GM19351 (cell line): ENCODE results near the gene CCDC106.

Experiments
- ATAC-seq: cut with Tn5 transposase; IDR thresholded peaks from one replicate; pipeline ENCODE4 v1.9.1; 2021; ENCODE audit warnings: mild to moderate bottlenecking, moderate library complexity; ENCODE audit not compliant: unreplicated experiment

Gene CCDC106

DNA sequence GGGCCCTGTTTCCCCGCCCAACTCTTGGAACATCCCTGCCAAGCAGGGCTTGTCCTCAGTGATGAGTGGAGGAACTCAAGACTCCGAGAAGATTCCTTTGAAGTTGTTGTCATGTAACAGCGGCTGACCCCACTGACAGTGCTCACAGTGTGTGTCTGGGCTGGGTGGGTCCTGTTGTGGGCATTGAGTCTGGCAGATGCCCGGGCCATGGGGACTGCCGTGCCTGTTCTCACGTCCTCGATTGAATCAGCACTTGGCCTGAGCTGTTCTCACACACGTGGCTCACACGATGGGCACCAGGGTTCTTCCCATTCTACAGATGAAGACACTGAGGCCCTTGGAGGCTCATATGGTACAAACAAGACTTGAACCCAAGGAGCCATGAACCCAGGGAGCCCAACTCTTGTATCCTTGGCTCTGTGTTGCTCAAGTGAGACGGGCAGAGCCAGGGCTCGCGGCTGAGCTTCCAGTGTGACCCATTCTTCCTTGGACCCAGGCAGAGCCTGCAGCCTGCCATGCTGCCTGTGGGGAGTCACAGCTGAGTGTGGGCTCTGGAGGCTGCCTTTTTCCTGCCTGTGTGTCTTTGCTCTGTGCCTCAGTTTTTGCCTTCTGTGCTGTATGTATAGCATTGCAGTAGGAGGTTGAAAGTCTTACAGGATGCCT is 18.5 kb downstream of the CCDC106 start:
- no peak for ATAC-seq

DNA sequence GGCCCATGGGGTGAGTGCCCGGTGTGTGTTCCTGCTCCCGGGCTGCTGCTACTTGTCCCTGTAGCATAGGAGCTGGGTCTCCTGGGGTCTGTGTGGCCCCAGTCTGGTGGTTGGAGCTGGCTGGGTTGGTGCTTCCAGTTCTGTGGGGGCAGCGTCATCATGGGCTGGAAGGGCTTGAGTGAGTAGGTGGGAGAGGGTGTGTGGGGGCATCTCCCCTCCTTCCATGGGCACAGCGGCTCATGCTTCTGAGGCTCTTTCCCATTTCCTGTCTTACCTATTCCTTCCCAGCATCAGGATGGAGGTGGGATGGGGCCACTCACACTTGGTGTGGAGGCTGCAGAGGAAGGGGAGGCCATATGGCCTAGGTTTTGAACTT is 19.0 kb downstream of the CCDC106 start:
- no peak for ATAC-seq

DNA sequence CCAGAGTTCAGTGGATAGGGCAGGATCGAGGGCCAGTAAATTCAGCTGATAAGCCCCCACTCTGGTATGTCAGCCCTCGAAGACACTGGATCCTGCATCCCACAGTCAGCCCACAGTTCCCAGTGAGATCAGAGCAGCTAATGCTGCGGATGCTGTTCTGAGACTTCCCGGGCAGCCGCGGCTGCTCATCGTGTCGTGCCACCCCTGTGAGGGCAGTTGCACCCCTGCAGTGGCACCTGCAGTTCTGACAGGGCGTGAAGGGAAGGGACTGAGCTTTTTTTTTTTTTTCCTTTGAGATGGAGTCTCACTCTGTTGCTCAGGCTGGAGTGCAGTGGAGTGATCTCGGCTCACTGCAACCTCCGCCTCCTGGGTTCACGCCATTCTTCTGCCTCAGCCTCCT is 19.5 kb downstream of the CCDC106 start:
- ATAC-seq, result no peak

DNA sequence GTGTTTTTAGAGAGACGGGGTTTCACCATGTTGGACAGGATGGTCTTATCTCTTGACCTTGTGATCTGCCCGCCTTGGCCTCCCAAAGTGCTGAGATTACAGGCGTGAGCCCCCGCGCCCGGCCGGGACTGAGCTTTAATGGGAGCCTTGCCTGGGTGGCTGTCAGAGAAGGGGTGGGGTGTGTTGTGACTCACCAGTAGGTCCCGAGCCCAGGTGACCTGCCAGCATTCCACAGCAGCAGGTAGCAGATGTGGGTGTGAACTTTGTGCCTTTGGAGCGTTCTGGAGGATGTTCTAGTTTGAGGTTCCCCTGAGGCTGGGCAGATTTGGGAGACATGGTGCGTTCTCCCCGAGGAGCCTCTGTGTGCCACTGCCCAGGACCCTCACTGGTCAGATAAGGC is 19.9 kb downstream of the CCDC106 start:
- ATAC-seq, result no peak

DNA sequence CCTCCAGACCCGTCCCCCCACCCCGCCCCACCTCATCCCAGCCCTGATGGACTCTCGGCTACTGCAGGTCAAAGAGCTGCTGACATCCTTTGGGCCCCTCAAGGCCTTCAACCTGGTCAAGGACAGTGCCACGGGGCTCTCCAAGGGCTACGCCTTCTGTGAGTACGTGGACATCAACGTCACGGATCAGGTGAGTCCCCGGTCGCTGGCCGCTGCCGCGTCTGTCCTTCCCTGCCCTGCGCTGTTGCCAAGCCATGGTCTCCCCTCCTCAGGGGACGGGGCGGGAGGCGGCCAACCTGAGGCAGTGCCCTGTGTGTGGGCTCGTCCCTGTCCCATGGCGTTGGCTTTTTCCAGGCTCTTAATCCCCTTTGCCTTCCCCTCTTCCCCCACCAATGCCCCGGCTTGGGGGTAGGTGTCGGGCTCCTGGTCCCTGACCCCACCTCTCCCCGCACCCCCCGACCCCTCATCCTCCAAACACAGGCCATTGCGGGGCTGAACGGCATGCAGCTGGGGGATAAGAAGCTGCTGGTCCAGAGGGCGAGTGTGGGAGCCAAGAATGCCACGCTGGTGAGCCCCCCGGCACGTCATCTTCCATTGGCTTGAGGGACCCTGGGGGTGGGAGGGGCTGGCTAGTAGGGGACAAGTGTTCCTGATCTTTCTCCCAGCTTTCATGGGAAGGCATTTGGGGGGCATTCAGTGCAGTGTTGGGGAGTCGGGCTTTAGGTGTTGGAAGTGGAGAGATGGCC is 20.8 kb downstream of the CCDC106 start:
- no peak for ATAC-seq

DNA sequence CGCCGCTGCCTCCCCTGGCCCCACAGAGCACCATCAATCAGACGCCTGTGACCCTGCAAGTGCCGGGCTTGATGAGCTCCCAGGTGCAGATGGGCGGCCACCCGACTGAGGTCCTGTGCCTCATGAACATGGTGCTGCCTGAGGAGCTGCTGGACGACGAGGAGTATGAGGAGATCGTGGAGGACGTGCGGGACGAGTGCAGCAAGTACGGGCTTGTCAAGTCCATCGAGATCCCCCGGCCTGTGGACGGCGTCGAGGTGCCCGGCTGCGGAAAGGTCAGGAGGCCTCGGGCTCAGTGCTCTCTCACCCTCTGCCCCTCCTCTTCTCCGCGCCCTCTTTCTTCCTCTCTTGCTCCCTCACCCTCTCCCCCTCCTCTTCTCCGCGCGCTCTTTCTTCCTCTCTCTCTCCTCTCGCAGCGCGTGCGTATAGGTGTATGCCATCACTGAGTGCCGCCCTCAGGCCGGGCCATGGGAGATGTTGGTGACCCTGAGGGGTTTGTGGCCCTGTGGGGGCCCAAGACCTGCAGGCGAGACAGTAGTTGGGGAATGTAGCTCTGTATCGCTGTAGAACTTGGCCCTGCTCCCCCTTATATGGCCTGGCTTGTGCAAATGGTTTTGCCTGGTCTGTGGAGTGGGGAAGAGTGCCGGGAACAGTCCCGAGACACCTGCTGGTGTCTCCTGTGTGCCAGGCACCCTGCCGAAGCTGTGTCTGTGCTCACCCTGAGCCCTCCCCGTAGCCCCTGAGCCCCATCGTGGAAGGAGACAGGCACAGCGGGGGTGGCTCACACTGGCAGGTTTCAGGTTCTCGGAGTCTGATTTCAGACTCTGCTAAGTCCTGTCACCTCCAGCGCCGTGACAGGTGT is 21.6 kb downstream of the CCDC106 start:
- ATAC-seq, result no peak

DNA sequence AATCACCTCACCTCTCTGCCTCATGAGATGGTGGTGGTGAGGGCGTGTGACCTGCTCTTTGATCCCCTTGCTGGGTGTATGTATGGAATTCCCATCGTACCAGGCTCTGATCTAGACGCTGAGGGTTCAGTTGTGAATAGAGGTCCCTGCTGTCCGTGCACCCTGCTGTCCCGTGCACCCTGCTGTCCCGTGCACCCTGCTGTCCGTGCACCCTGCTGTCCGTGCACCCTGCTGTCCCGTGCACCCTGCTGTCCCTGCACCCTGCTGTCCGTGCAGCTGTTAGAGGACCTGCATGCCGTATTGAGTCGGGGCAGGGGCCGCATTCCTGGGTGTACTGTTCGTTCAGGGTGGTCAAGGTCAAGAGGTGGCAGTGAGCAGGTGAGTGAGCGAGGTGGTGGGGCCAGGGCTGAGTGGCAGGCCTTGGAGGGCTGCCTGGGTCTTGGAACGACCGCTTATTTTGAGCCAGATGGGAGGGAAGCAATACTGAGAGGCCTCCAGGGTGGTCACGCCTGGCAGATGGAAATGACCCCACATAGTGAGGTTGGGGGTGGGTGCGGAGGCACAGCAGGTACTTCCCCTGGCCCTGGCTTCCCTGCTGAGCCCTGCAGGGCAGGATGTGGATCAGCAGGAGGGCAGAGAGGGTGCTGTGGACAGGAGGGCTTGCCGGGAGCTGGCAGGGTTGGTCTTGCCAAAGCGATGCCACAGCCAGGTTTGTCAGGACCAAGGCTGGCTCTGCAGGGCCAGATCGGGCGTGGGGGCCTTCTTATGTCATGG is 22.5 kb downstream of the CCDC106 start:
- no peak for ATAC-seq

DNA sequence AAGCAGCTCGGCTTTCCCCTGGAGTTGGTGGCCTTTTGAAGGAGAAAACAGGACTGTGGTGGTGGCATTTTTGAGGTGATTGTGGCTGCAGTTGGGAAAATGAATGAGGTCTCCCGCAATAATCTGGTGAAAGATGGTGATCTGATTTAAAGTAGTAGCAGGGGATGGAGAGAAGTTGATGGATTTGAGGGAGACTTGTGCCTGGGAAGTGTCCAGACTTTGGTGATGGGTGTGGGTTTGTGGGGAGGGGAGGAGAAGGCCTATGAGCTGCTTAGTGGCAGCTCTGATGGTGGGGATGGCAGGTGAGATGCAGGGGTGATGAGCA is 23.0 kb downstream of the CCDC106 start:
- ATAC-seq, result no peak

DNA sequence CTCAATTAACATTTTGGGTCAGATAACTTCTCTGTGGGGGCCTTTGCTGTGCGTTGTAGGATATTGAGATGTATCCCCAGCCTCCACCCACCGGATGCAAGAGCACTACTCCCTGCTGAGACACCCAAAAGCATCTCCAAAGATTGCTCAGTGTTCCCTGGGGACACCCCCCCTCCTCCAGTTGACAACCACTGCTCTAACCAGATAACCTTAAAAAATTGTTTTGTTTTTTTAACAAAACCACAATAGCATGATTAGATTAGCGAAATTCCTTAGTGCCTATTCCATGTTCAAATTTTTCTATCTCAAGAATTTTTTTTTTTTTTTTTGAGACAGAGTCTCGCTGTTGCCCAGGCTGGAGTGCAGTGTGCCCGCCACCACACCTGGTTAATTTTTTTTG is 24.4 kb downstream of the CCDC106 start:
- no peak for ATAC-seq

DNA sequence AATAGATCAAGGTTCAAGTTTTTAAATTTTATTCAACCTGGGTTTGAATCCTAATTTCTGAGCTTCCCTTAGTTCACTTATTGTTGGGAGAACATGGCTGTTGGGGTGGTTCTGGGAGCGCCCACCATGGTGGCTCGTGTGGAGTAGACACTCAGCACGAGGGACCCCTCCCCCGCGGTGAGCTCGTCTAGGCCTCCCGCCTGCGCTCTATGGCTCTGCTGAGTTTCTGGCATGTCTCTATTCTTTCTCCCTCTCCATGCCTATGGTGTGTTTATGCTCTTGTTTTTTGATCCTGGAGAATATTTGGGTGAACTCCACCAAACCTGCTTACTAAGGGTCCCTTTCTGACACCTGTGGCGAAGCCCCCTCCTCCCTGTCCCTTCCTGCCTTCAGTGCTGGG is 25.5 kb downstream of the CCDC106 start:
- no peak for ATAC-seq

DNA sequence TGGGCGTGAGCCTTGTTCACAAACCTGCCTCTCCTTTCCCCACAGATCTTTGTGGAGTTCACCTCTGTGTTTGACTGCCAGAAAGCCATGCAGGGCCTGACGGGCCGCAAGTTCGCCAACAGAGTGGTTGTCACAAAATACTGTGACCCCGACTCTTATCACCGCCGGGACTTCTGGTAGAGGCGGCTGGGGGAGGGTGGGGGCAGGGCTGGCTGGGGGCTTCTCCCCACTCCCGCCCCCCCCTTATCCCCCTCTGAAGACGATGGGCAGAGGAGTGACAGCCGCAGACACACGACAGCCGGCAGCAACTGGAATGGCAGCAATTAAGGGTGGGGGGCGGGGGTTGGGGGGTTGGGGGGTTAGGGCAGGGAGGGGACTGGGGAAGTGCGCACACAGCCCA is 25.9 kb downstream of the CCDC106 start:
- ATAC-seq, result no peak

DNA sequence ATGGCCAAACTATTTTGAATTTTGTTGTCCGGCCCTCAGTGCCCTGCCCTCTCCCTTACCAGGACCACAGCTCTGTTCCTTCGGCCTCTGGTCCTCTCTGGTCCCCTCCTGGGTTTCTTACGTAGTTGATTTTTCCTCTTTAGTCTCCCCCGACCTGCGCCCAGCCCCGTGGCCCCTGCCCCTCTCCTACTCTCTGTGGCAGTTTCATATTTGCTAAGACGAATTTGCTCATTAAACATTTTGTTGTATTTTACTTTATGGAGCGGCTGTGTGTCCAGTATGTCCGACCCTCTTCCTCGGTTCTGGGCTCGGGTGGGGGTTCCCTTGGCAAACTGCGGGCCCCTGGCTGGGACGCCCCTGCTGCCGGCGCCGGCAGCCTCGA is 26.4 kb downstream of the CCDC106 start:
- ATAC-seq, result no peak

DNA sequence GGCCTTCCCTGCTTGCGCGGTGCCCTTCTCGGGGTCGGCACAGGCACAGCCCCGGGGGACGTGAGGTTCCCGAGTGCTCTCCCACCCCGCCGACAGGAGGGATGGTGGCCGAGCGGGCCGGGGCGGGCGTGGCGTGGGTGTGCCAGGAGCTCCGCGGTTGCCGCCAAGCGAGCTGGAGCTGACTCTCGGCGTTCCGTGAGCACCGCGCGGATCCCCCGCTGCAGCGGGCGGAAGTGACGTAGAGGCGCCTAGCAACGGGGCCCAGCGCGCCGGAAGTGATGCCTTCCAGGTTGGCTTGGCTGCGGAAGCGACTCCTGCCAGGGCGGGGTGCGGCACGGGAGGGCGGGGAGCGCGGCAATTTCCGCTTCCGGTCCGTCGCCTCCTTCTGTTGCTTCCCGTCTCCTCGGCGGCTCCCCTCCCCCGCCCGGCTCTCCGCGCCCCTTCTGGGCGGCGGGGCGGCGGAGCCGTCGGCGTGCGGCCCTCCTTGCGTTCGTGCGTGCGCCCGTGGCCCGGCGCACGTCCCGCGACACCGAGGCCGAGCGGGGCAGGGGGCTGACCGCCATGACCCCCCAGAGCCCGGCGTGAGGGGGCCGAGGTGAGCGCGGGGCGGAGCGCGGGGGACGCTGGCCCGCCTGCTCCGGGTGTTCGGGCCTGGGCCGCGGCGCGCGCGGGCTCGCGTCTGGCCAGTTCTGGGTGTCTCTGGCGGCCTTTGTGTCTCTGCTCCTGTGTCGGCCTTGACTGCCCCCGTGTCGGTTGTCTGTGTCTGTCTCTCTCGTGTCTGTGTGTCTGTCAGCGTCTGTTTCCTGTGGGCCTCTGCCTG is 27.0 kb downstream of the CCDC106 start, which contains the start of gene EPN1:
TSS of gene EPN1 (plus strand) at position 386 of the 820 bp plus-strand sequence. CDS start 3,402 bp downstream, outside the sequence.
- peak; percentile 58 for ATAC-seq

DNA sequence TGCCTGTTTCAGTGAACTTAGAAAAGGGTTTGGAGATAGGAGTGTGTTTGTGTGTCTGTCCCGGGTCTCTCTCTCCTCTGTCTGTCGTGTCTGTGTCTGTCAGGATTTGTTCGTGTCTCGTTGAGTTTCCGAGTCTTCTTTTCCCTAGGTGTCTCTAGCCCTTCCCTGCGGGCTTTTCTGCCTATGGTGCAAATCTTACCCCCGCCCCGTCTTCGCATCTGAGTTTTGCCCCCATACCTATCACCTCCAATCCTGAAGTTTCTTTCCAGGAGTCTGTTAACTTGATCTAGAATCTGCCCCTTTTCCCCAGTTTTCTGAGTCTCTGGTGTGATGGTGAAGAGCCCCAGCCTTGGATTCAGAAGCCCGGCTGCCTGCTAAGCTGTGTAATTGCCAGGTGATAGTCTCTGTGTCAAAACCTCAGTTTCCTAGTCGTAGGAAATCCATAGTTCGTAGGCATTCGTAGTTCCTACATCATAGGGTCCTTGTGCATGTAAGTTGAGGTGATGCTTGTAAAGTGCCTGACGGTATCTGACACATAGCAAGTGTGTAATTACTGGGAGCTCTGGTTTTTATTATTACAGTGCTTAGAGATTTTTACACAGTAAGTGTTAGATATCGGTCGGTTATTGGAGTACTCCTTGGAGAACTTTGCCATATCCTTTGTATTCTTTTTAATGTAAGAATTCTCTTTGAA is 27.8 kb downstream of the CCDC106 start:
- no peak for ATAC-seq

DNA sequence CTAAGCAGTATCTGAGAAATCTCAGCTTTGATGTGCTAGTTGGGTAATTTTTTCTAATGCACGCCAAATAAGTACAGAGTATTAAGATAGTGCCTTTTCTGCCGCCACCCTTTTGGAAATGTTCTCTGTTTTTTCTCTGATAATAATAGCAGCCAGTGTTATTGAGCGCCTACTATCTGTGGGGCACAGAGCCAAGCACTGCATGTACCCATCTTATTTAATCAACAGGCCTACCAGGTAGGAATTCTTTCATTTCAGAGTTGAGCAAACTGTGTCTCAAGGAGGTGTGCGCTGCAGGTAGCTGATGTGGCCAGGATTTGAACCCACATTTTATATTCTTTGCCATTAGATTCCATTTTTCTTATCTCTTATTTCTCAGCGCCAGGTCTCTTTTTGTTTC is 28.4 kb downstream of the CCDC106 start:
- no peak for ATAC-seq

DNA sequence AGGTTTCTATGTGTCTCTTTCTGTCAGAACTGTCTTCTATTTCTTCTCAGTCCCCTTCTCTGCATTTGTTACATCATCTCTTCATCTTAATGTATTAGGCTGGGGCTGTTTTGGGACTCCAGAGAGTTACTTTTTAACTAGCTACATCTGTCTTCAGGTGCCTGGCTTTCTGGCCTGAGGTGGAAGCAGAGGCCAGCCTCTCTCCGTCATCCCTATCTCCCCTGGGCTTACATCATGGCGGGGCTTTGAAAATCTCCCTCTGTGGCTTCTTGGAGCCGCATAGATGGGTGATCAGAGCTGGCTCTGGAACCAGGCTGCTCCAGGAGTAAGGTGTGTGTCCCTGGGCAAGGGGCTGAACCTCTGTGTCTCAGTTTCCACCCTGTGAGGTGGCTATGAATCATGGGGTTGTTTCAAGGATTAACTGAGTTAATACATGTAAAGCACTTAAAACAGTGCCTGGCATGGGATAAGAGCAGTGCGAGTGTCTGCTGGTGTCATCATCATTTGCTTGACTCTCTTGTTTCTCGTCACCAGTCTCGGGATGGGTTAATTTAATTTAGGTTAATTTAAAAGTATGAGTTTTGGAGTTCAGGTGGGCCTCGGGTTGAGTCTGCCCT is 29.0 kb downstream of the CCDC106 start:
- ATAC-seq, result no peak

DNA sequence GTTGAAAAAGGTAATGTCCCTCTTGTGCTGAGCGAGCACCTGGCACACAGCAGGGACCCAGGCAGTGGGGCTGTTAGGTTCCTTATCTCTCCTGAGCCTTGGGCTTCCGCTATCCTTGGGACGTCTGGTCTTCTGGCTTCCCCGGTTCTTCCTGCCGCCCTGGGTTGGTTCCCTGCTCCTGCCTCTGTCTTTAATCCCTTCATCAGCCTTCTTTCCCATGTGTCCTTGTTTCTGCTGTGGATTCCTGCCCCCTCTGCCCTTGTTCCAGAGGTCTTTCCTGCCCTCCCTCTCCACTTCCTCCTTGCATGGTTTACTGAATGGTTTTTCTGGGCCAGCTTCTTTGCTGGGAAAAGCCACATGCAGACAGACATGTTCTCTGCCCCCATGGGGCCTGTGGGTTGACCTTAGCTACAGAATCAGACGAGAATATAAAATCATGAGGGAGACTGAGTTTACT is 29.6 kb downstream of the CCDC106 start:
- ATAC-seq, result no peak

DNA sequence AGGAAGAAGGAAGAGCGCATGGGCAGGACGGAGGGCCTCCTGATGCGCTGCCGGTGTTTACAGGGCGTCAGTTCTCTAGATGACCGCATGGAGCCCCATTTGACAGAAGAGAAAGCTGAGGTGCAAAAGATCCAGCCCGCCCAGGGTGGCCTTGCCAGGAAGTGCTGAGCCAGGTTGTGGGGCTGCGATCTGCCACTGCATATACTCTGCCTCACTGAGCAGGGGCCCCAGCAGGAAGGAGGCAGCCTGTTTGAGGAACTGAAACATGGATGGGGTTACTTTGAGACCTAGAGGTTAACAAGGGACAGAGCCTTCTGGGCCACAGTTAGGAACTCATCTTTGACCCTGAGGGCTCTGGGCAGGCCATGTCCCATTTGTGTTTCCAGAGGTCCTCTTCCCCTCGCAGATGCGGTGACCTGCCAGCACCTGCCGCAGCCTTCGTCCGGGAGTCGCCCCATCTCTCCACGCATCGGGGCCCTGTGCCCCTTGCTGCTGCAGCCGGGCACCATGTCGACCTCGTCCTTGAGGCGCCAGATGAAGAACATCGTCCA is 30.2 kb downstream of the CCDC106 start:
- ATAC-seq, result peak; percentile 77
